KMS-11 (cell line): Measurements from ENCODE around the gene DCUN1D5.

Source experiments
- H2AFZ ChIP-seq: fragments of 200-600 bp; sonication (generic); 2 replicates; pipeline ENCODE4 v1.6.1; 2016; ENCODE audit warnings: antibody characterized with exemption, mixed run types, low read depth
- H3K27ac ChIP-seq: fragments of 200-600 bp; sonication (generic); 2 replicates; pipeline ENCODE4 v1.6.1; 2016; ENCODE audit warnings: mild to moderate bottlenecking, mixed run types
- H3K27me3 ChIP-seq: fragments of 200-600 bp; sonication (generic); 2 replicates; pipeline ENCODE4 v1.6.1; 2017; ENCODE audit warnings: mild to moderate bottlenecking, low read depth, mixed run types, moderate library complexity; ENCODE audit not compliant: insufficient read depth
- H3K36me3 ChIP-seq: fragments of 200-600 bp; sonication (generic); 2 replicates; pipeline ENCODE4 v1.6.1; 2017; ENCODE audit warnings: mild to moderate bottlenecking, mixed run types; ENCODE audit not compliant: insufficient read depth
- H3K4me1 ChIP-seq: fragments of 200-600 bp; sonication (generic); 2 replicates; pipeline ENCODE4 v1.6.1; 2016; ENCODE audit warnings: mild to moderate bottlenecking, low read depth, mixed run types; ENCODE audit not compliant: poor library complexity, severe bottlenecking
- H3K4me2 ChIP-seq: fragments of 200-600 bp; sonication (generic); 2 replicates; pipeline ENCODE4 v1.7.0; 2016; ENCODE audit warnings: mild to moderate bottlenecking, mixed run types
- H3K4me3 ChIP-seq: fragments of 200-600 bp; sonication (generic); IDR thresholded peaks from 2 replicates; pipeline ENCODE4 v1.6.1; 2017; ENCODE audit warnings: low read depth, low read length, mixed read lengths; ENCODE audit not compliant: insufficient read depth
- H3K79me2 ChIP-seq: fragments of 200-600 bp; sonication (generic); 2 replicates; pipeline ENCODE4 v1.6.1; 2016; ENCODE audit warnings: low read depth, mixed run types; ENCODE audit not compliant: insufficient read depth
- H3K9ac ChIP-seq: fragments of 200-600 bp; sonication (generic); 2 replicates; pipeline ENCODE4 v1.6.1; 2016; ENCODE audit warnings: mild to moderate bottlenecking, mixed run types
- H4K20me1 ChIP-seq: fragments of 200-600 bp; sonication (generic); 2 replicates; pipeline ENCODE4 v1.6.1; 2016; ENCODE audit warnings: mild to moderate bottlenecking, mixed run types; ENCODE audit not compliant: insufficient read depth
- TF ChIP-seq, protein P1 (sequence below): fragments of 200-600 bp; sonication (generic); conservative IDR thresholded peaks from 2 replicates; pipeline ENCODE4 v1.6.1; 2017; ENCODE audit warnings: low read depth, mild to moderate bottlenecking, antibody characterized with exemption, low read length, moderate library complexity, mixed read lengths

Gene DCUN1D5

DNA sequence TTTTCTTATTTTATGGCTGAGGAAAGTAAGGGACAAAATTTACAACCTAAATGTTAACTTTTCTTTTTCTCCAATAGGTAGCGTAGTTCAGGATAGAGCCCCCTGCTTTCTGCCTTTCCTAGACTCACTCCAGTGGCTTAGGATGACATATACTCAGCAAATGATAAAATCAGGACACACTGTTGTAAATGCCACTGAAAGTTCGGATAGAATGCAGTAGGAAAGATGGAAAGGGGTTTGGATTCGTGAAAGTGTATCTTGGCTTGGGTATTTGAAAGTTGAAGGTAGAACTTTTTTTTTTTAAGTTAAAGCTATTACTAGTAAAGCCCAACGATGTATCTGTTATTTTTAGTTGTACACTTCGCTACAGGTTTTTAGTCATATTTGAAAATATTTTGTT, 19.4 kb upstream of the DCUN1D5 start:
- H4K20me1 ChIP-seq: no peaks in the 10 kb centered on the region
- H3K36me3 ChIP-seq: no peaks in the 10 kb centered on the region
- H3K27ac ChIP-seq: no peak overlapping the region
- no peaks in the 10 kb centered on the region for H3K27me3 ChIP-seq
- peaks cover 6% of the 10 kb centered on the region for H3K4me1 ChIP-seq
- H3K9ac ChIP-seq: no peak overlapping the region
- H3K4me2 ChIP-seq: no peak overlapping the region
- no peaks in the 10 kb centered on the region for H3K79me2 ChIP-seq
- no peak overlapping the region for H2AFZ ChIP-seq
- TF ChIP-seq, protein P1, sequence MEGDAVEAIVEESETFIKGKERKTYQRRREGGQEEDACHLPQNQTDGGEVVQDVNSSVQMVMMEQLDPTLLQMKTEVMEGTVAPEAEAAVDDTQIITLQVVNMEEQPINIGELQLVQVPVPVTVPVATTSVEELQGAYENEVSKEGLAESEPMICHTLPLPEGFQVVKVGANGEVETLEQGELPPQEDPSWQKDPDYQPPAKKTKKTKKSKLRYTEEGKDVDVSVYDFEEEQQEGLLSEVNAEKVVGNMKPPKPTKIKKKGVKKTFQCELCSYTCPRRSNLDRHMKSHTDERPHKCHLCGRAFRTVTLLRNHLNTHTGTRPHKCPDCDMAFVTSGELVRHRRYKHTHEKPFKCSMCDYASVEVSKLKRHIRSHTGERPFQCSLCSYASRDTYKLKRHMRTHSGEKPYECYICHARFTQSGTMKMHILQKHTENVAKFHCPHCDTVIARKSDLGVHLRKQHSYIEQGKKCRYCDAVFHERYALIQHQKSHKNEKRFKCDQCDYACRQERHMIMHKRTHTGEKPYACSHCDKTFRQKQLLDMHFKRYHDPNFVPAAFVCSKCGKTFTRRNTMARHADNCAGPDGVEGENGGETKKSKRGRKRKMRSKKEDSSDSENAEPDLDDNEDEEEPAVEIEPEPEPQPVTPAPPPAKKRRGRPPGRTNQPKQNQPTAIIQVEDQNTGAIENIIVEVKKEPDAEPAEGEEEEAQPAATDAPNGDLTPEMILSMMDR: no peak
- H3K4me3 ChIP-seq: no peak overlapping the region

DNA sequence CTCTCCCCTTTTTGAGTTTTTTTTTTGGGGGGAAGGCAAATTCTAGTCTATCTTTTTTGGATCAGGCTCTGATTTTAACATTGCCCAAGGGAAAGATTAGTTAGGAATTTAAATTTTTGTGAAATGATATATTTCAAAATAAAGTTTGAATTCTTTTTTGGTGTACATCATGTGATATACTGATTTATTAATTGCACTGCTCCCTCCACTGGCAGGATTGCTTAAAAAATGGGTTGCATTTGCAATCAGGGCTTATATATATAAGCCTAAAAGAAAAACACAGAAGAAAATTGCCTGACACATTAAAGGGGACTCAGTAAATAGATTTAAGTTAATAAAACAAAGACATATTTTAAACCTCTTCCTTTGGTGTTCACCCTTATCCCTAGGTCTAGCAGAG, 18.4 kb upstream of the DCUN1D5 start:
- Histone ChIP-seq H3K27ac (no peak overlapping the region), H2AFZ (no peak overlapping the region), H4K20me1 (no peaks in the 10 kb centered on the region), H3K4me3 (no peak overlapping the region), H3K4me2 (no peak overlapping the region), H3K9ac (no peak overlapping the region), H3K27me3 (no peaks in the 10 kb centered on the region), H3K79me2 (no peaks in the 10 kb centered on the region), H3K36me3 (no peaks in the 10 kb centered on the region), H3K4me1 (peaks cover 6% of the 10 kb centered on the region)
- TF ChIP-seq, protein P1: no peak

DNA sequence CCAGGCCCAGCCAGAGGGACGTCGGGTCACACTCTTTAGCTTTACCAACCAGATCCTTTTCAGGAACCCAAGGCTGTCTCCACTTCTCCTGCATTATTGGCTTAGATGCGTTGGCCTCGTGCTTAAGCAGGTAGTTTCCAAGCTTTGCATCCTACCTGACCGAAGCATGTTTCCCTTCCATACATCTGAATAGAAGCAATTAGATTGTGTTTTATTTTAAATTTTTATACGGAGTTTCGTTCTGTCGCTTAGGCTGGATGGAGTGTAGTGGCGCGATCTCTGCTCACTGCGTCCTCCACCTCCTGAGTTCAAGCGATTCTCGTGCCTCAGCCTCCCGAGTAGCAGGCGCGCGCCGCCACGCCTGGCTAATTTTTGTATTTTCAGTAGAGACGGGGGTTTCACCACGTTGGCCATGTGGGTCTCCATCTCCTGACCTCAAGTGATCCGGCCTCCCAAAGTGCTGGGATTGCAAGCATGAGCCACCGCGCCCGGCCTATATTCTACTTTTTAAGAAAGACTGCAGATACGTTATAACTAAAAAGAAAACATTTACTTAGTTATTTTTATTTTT, 17.9 kb upstream of the DCUN1D5 start:
- Histone ChIP-seq H3K27ac (peak overlapping the region; percentile 47; the same call in 1 of the 2 replicates), H3K4me2 (peak overlapping the region; percentile 63), H4K20me1 (no peaks in the 10 kb centered on the region), H2AFZ (peak overlapping the region; percentile 95), H3K79me2 (no peaks in the 10 kb centered on the region), H3K4me3 (no peak overlapping the region), H3K9ac (peak overlapping the region; percentile 64), H3K27me3 (no peaks in the 10 kb centered on the region), H3K4me1 (peaks cover 6% of the 10 kb centered on the region), H3K36me3 (no peaks in the 10 kb centered on the region)
- TF ChIP-seq, protein P1: no peak

DNA sequence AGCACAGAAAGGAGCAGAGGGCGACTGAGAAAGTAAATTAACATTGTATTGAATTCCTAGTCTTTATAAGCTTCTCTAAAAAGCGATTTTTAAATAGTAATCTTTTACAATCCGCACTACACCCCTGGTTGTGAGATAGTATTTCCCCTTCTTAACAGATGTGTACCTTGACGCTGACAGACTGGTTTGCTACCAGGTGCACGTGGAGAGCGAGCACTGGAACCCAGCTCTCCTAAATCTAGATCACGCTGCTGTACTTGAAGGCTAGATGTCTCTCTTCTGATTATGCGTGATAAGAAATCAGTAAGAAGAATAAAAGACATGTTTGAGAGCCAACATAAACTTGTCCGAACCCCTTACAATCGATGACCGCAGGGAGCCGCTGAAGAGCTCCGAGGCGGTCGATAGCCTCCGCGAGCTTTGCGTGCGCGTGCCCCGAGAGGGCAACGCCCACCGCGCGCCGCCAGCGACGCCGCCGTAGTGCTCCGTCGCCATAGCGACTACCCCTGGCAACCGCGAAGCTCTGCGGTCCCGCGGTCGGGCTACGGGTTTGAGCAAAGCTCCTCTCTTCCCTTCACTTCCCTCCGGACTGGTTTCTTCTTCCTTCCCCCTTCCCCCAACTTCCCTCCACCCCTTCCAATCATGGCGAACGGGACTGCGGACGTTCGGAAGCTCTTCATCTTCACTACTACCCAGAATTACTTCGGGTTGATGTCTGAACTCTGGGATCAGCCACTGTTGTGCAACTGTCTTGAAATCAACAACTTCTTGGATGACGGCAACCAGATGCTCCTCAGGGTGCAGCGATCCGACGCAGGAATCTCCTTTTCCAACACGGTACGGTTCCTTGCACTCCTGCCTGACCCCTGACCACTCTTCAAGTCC, 17.2 kb upstream of the DCUN1D5 start, which contains the start of gene DYNC2H1:
Gene DYNC2H1, plus strand, starts transcription at position 494 of the 885 bp plus-strand sequence. Its CDS starts 149 bp downstream, at position 643.
- peak within 1 kb of the TSS; percentile 64 for H3K9ac ChIP-seq
- TF ChIP-seq, protein P1: 0 out of 2 replicates have a peak, but pooled peaks have one; percentile 18
- peak within 1 kb of the TSS; percentile 95 for H2AFZ ChIP-seq
- no peak within 1 kb of the TSS for H3K4me3 ChIP-seq
- H3K27me3 ChIP-seq: no peaks in the 10 kb centered on the region
- H3K4me1 ChIP-seq: peaks cover 6% of the 10 kb centered on the region
- no peaks in the 10 kb centered on the region for H3K36me3 ChIP-seq
- no peaks in the 10 kb centered on the region for H3K79me2 ChIP-seq
- peak within 1 kb of the TSS; percentile 47; the same call in 1 of the 2 replicates for H3K27ac ChIP-seq
- peak within 1 kb of the TSS; percentile 63 for H3K4me2 ChIP-seq
- H4K20me1 ChIP-seq: no peaks in the 10 kb centered on the region
